NCI-H524 treated with DMSO at 0.1 percent for 48 hours (cell line): ENCODE results near the gene EGFL8.
"Not testable (repeated sequence)": the region's sequence is repeated elsewhere in the genome, so short reads cannot be mapped to it uniquely, and the experiment has no call there.

ENCODE experiments used
- DNase-seq: peaks from one replicate; lab custom pipeline; 2025; lab: John Stamatoyannopoulos, UW

Gene EGFL8

DNA sequence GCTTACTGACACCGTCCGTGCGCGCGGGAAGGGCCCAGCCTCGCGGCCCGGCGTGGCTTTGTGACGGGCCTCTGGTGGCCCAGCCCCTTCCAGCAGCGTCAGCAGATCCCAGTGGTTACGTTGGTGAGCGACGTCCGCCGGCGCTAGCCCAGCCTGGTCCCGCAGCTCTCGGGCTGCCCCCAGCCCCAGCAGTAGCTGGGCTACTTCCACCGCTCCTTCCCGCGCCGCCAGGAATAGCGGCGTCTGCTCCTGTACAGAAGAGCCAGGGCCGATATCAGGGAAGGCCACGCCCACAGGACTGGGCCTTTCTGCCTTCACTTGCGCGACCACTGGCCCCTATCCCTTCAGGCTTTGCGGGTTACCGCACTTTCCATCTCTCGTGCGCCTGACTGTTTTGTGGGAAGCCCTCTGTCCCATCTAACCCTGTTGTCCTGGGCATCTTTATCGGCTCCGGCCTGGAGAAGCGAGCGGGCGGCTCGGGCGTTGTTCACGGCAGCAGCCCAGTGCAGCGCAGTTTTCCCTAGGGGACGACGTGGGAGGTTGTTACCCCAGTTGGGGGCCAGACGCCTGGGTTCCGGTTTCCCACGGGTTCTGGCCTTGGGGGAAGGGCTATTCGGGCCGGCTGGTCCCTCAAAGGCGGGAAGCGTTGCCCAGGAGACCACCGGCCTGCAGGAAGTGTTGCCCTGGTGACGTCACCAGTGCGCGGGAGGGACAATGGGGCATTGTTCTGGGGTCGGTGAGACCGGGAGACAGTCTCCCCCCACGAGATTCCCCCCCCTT is 31.7 kb downstream of the EGFL8 start:
- DNase-seq: peak; percentile 27

DNA sequence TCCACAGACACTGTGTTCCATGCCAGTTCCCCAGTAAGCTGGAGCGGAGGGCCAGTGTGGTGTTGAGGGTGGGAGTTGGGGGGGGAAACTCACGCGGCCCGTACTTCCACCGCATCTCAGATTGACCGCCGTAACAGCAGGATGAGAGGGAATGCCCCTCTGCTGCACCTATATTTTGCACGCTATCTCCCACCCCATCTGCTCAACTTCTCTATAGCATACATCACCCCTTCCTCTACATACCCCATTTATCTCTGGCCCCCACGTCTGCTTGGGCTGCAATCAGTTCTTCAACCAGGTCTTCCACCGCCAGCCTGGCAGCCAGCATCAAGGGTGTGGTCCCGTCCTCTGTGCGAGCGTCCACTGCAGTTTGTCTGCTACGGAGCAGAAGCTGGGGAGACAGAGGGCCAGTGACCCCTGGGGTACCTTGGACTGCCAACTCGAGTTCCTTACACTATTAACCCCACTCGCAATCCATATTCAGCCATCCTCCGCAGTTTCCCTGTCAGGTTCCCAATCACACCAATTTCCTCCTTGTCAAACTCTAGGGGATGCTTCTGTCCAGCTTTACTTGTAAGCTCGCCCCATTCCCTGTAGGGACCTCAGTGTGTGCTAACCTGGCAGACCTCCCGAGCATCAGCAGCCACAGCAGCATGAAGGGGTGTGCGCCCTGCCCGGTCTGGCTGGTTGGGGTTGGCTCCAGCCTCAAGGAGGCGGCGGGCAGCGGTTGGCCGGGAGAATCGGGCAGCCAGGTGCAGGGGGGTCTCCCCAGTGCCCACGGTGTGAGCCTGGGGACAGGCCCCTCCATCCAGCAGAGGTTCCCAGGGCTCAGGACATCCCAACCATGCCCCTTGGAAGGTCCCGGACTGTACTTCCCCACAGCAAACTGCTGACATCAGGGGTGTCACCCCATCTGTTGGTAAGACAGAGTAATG is 32.6 kb downstream of the EGFL8 start:
- DNase-seq: no peak

DNA sequence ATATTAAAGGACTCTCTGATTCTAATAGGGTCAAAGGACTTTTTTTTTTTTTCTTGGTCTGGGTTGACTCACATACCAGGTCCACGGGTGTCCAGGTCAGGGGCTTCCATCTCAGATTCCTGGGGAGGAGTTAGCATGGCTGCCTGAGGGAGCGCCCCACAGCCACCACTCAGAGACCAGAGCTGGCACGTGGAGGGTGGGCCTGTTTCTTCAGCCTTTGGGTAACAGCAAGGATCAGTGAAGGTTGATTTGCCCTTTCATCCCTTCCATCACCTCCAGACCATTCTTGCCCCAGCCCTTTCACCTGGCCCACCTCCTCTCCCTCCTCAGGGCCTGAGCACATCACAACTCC is 33.9 kb downstream of the EGFL8 start:
- no peak for DNase-seq

DNA sequence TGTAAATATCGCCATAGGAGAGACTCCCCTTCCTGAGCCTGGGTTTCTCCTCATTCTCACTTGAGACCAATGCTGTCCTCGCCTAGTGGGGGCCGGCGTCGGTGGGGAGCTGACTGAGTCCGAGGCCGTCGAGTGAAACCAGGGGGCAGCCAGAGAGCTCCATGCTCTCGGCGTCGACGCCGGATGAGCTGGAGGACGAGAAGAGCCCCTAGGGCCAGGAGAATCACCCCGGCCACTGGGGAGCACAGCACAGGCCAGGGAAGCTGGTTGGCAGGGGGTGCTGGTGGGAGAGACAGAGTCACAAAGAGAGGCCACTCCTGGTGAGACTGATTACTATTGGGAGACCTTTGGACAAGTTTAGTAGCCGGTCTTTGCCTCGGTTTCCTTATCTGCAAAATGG is 34.5 kb downstream of the EGFL8 start:
- no peak for DNase-seq

DNA sequence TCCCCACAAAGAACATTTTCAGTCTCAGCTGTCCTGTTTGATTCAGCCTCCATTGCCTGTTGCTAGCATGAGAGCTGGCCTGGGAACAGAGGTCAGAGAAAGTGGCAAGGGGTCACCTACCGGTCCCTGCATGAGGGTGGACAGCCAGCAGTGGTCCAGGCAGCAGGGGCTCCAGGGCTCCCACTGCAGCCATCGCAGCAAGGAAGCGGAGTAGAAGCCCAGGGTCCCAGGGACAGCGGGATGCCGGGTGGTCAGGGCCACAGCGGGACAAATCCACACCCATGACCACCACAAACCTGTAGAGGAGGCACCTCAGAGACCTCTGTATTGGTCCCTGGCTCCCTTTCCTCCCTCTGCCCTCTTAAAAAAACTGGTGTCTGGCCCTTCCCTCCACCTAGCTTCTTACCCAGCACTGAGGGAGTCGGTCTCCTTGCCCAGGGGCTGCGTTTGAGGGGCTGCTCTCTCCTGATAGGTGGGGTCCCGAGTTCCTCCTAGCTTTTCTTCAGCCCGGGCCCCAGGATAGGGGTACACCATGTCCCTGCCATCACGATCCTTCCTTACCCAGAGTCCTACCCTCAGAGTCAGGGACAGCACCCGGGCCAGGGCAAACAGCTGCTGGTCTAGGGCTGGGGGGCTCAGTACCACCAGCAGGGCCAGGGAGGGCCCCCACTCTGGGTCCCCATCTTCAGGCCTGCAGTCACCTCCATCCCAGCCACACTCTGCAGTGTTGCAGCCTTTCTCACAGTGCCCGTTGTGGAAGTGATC is 36.5 kb downstream of the EGFL8 start:
- no peak for DNase-seq

- no peak for DNase-seq
Observed at GRCh38 chr6:32202186-32202585, 37.8 kb downstream of the EGFL8 start.

DNA sequence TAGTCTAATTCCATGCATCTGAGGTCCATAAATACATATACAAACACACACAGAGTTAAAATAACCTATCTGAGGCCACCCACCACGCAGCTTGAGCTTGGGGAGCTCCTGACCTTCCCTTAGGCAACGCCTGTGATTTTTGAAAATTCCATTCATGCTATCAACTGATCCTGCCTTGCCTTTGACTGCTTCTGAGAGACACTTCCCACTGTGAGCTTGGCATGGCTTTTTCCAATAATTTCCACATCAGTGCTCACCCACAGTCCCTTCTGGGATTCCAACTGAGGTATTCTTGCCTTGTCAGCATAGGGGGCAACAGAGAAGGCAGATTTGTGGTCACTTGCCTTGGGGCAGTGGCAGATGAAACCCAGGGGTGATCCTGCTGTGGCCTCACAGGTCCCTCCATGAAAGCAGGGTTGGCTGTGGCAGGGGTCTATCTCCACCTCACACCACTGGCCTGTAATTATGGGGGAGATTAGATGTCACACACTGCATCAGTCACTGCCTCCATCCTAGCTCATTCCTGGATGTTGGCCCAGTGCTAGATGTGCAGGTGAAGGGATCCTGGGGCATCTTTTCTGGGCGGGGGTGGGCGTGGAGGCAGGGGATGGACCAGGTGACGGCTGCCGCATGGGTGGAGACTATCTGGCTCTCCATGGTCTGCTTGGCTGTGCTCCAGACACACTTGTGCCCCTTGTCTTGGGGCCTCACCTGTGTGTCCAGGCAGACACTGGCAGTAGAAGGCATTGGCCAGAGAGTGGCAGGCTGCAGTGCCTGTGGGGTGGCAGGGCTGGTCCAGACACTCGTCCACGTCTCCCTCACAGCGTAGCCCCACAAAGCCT is 39.3 kb downstream of the EGFL8 start:
- no peak for DNase-seq

DNA sequence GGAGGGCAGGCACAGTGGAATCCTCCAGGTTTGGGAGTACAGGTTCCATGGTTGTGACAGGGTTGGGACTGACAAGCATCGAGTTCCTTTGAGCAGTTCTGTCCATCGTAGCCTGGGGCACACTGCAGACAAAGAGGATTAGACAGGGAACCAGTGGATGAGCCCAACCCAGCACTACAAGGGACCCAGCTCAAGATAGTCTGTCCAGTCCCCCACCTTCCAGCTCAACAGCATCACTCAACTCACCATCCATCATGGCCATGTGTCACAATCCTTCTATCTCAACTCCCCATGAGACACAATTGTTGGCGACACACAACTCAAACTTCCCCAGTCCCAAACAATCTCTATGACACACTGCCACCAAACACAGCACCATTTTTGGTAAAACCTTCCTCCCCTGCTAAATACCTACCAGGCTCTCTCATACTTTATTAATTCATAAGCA is 39.9 kb downstream of the EGFL8 start:
- no peak for DNase-seq

- no peak for DNase-seq
Observed at GRCh38 chr6:32208996-32209395, 44.6 kb downstream of the EGFL8 start.

GRCh38 chr6:32210191-32210601 is 45.8 kb downstream of the EGFL8 start:
- DNase-seq: no peak

DNA sequence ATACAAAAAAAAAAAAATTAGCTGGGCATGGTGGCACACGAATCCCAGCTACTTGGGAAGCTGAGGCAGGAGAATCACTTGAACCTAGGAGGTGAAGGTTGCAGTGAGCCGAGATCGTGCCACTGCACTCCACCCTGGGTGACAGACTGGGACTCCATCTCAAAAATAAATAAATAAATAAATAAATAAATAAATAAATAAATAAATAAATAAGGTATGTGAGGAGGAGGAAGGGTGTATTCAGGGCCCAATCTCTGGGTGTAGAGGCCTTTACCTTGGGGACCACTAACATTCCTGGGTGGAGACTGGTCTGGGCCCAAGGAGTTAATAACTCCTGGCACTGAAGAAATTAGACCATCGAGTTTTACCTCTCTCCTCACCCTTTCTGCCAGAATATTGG is 47.0 kb downstream of the EGFL8 start:
- not testable (repeated sequence) for DNase-seq

- no peak for DNase-seq
Observed at GRCh38 chr6:32212076-32212760, 47.8 kb downstream of the EGFL8 start.

DNA sequence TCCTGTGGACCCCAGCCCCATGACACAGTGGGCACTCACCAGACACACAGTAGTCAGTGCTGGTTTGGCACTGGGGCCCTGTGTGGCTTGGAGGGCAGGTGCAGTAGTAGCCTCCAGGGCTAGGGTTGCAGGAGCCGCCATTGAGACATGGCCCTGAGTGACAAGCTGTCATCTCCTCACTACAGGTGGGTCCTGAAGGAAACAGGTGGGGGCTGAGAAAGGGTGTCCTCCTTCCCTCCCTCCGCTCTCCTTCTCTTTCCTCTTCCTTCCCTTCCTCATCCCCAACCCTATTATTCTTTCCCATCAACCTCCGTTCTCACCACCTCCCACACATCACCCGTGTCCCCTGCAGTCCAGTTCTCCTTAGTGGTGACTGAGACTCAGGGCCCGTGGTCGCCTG is 49.3 kb downstream of the EGFL8 start:
- DNase-seq: no peak

GRCh38 chr6:32214126-32214525 is 49.7 kb downstream of the EGFL8 start:
- DNase-seq: no peak

- no peak for DNase-seq
Observed at GRCh38 chr6:32215617-32216016, 51.2 kb downstream of the EGFL8 start.

- DNase-seq: no peak
Observed at GRCh38 chr6:32216285-32216684, 51.9 kb downstream of the EGFL8 start.

- DNase-seq: no peak
Observed at GRCh38 chr6:32216998-32217397, 52.6 kb downstream of the EGFL8 start.
